HG02588 (cell line): ENCODE data around the gene VPS39.
"Not testable (repeated sequence)": the region's sequence is repeated elsewhere in the genome, so short reads cannot be mapped to it uniquely, and the experiment has no call there.

ENCODE experiments used
- ATAC-seq: cut with Tn5 transposase; IDR thresholded peaks from one replicate; pipeline ENCODE4 v1.9.1; 2021; ENCODE audit warnings: mild to moderate bottlenecking, moderate library complexity; ENCODE audit not compliant: unreplicated experiment

Gene VPS39

GRCh38 chr15:42207674-42208579 lies at the start of gene VPS39:
TSS of gene VPS39 (minus strand) at chr15:42208304. CDS start at chr15:42208153, 151 bp downstream.
- ATAC-seq: peak; percentile 92

- ATAC-seq: no peak
Measured at GRCh38 chr15:42253300-42253699, 45.2 kb upstream of the VPS39 start.

- ATAC-seq: no peak
Measured at GRCh38 chr15:42240823-42241222, 32.7 kb upstream of the VPS39 start.

GRCh38 chr15:42239528-42240182 lies 31.6 kb upstream of the VPS39 start:
- ATAC-seq: no peak

GRCh38 chr15:42233107-42233506 lies 25.0 kb upstream of the VPS39 start:
- ATAC-seq: no peak

- no peak for ATAC-seq
Measured at GRCh38 chr15:42232606-42233005, 24.5 kb upstream of the VPS39 start.

- ATAC-seq: no peak
Measured at GRCh38 chr15:42231088-42231487, 23.0 kb upstream of the VPS39 start.

GRCh38 chr15:42228981-42229380 lies 20.9 kb upstream of the VPS39 start:
- ATAC-seq: not testable (repeated sequence)

- no peak for ATAC-seq
Measured at GRCh38 chr15:42228036-42228435, 19.9 kb upstream of the VPS39 start.

GRCh38 chr15:42226648-42227047 lies 18.5 kb upstream of the VPS39 start:
- ATAC-seq: no peak

GRCh38 chr15:42220216-42220615 lies 12.1 kb upstream of the VPS39 start:
- no peak for ATAC-seq

- ATAC-seq: no peak
Measured at GRCh38 chr15:42218953-42219592, 11.0 kb upstream of the VPS39 start.

- no peak for ATAC-seq
Measured at GRCh38 chr15:42217568-42217967, 9.5 kb upstream of the VPS39 start.

- no peak for ATAC-seq
Measured at GRCh38 chr15:42215913-42216829, 8.1 kb upstream of the VPS39 start.

GRCh38 chr15:42214600-42214999 lies 6.5 kb upstream of the VPS39 start:
- ATAC-seq: no peak

- ATAC-seq: no peak
Measured at GRCh38 chr15:42213511-42213910, 5.4 kb upstream of the VPS39 start.

GRCh38 chr15:42210696-42211095 lies 2.6 kb upstream of the VPS39 start:
- ATAC-seq: no peak

- no peak for ATAC-seq
Measured at GRCh38 chr15:42206406-42206805, 1.7 kb downstream of the VPS39 start.

- ATAC-seq: no peak
Measured at GRCh38 chr15:42203891-42204290, 4.2 kb downstream of the VPS39 start.

- ATAC-seq: no peak
Measured at GRCh38 chr15:42202653-42203052, 5.5 kb downstream of the VPS39 start.

- no peak for ATAC-seq
Measured at GRCh38 chr15:42201801-42202200, 6.3 kb downstream of the VPS39 start.
